Endometrium (tissue), 2 donors: ENCODE results near the gene DCLRE1C.
"Not testable (repeated sequence)": the region's sequence is repeated elsewhere in the genome, so short reads cannot be mapped to it uniquely, and the experiment has no call there.

Experiments used
- FAIRE-seq: peaks from 2 replicates; lab custom pipeline; 2012; peaks lifted over from hg19 to GRCh38; lab: Jason Lieb, UNC
- donor health status: control.
- donor health status: control.

The DCLRE1C gene

GRCh38 chr10:14954001-14954770 is at the start of gene DCLRE1C:
DCLRE1C (minus strand) TSS chr10:14954096; CDS start chr10:14954010, 86 bp downstream.
- FAIRE-seq = peak; percentile 33

GRCh38 chr10:14995964-14996565 is 42.2 kb upstream of the DCLRE1C start:
- FAIRE-seq = no peak

GRCh38 chr10:14993500-14994455 is 39.9 kb upstream of the DCLRE1C start:
- FAIRE-seq = not testable (repeated sequence)

GRCh38 chr10:14992336-14992735 is 38.4 kb upstream of the DCLRE1C start:
- FAIRE-seq = not testable (repeated sequence)

GRCh38 chr10:14991035-14991749 is 37.3 kb upstream of the DCLRE1C start:
- not testable (repeated sequence) for FAIRE-seq

- not testable (repeated sequence) for FAIRE-seq
These were observed 35.7 kb upstream of the DCLRE1C start for GRCh38 chr10:14989552-14989951.

- FAIRE-seq = no peak
These were observed 28.8 kb upstream of the DCLRE1C start for GRCh38 chr10:14982744-14983143.

- no peak for FAIRE-seq
These were observed 21.9 kb upstream of the DCLRE1C start for GRCh38 chr10:14975672-14976273.

GRCh38 chr10:14974153-14974998 is 20.5 kb upstream of the DCLRE1C start:
- peak; percentile 59 for FAIRE-seq

- FAIRE-seq = no peak
These were observed 18.1 kb upstream of the DCLRE1C start for GRCh38 chr10:14971867-14972448.

- no peak for FAIRE-seq
These were observed 14.0 kb upstream of the DCLRE1C start for GRCh38 chr10:14967897-14968296.

- FAIRE-seq = no peak
These were observed 5.5 kb upstream of the DCLRE1C start, which contains the start of gene MEIG1 for GRCh38 chr10:14959221-14960057. MEIG1 (plus strand) TSS chr10:14959388; CDS start chr10:14966469, 7,081 bp downstream.

GRCh38 chr10:14958872-14959220 is 5.0 kb upstream of the DCLRE1C start:
- FAIRE-seq = no peak

- no peak for FAIRE-seq
These were observed 1.0 kb upstream of the DCLRE1C start for GRCh38 chr10:14954934-14955333.

- FAIRE-seq = no peak
These were observed 384 bp downstream of the DCLRE1C start for GRCh38 chr10:14953424-14954000.

GRCh38 chr10:14952851-14953423 is 959 bp downstream of the DCLRE1C start:
- no peak for FAIRE-seq

GRCh38 chr10:14949291-14949690 is 4.6 kb downstream of the DCLRE1C start:
- no peak for FAIRE-seq

- FAIRE-seq = no peak
These were observed 6.6 kb downstream of the DCLRE1C start for GRCh38 chr10:14947268-14947667.
